Colonic mucosa (tissue), 4 donors: Measurements from ENCODE around the gene CA14. TPM values are rescaled to one million over a fixed set of nuclear protein-coding genes. Genes with fewer than 3 reads are reported as not detected.

Source experiments
- DNase-seq: peaks from one replicate; pipeline ENCODE4 v3.0.0-alpha.2; 2020
- H3K27ac ChIP-seq: fragments of 200-600 bp; one replicate; pipeline ENCODE4 v1.8.0; 2021
- H3K27me3 ChIP-seq: fragments of 200-600 bp; one replicate; pipeline ENCODE4 v1.8.0; 2021
- H3K36me3 ChIP-seq: fragments of 200-600 bp; one replicate; pipeline ENCODE4 v1.8.0; 2021
- H3K4me1 ChIP-seq: fragments of 200-600 bp; one replicate; pipeline ENCODE4 v1.8.0; 2021; ENCODE audit warnings: mild to moderate bottlenecking
- H3K4me3 ChIP-seq: fragments of 200-600 bp; one replicate; pipeline ENCODE4 v1.8.0; 2021
- H3K9ac ChIP-seq, 2 donors: one replicate each; pipeline ENCODE4 v1.7.0; 2013; ENCODE audit warnings: control low read depth in 2 of 2, low read depth in 2 of 2, low read length in 2 of 2
- H3K9me3 ChIP-seq: fragments of 200-600 bp; one replicate; pipeline ENCODE4 v1.8.0; 2021
- CTCF ChIP-seq: fragments of 200-600 bp; IDR thresholded peaks from one replicate; pipeline ENCODE4 v1.8.0; 2022; ENCODE audit warnings: antibody characterized with exemption, mild to moderate bottlenecking
- intact Hi-C: fragments of 100-400 bp; cut with DNase I; formaldehyde crosslinking; loops from one replicate; pipeline ENCODE4 v1.14.1; 2022
- total RNA-seq, 2 donors: library from RNA; stranded (reverse); fragmentation: NEBNext Ultra II Directional in 1 of 2; extraction: Animal tissue kit (Norgen Biotek cat#: 25700) in 1 of 2; gene quantifications; one replicate each; pipeline ENCODE4 v1.2.1, GENCODE V29; 2021
- donor health status: healthy.
- donor health status: DM: no; HTN: no; CAD: no.
- donor health status: DM: no; HTN: no; CAD: no.

CA14 gene
- total RNA-seq, 2 donors from 2014 or later, result 0.22 to 0.29 TPM

- no peak for DNase-seq
- Histone ChIP-seq H3K4me1 (peaks cover 7% of the 10 kb centered on the region), H3K27me3 (no peaks in the 10 kb centered on the region), H3K4me3 (peak overlapping the region; percentile 89), H3K36me3 (peaks cover 9% of the 10 kb centered on the region), H3K9me3 (no peaks in the 10 kb centered on the region), H3K27ac (peak overlapping the region; percentile 88), H3K9ac (peak overlapping the region; percentile 94 to 96)
- TF ChIP-seq CTCF, result no peak
- intact Hi-C loops, result no loop called here
These were observed 10.3 kb downstream of the CA14 start for GRCh38 chr1:150267896-150268295.

GRCh38 chr1:150268340-150268704, 10.7 kb downstream of the CA14 start:
- no peaks in the 10 kb centered on the region for H3K27me3 ChIP-seq
- DNase-seq, result peak; percentile 54
- H3K4me1 ChIP-seq, result peaks cover 7% of the 10 kb centered on the region
- peaks cover 9% of the 10 kb centered on the region for H3K36me3 ChIP-seq
- peak overlapping the region; percentile 89 for H3K4me3 ChIP-seq
- TF ChIP-seq CTCF, result no peak
- intact Hi-C loops, result no loop called here
- peak overlapping the region; percentile 88 for H3K27ac ChIP-seq
- peak overlapping the region; percentile 94 to 96 for H3K9ac ChIP-seq
- H3K9me3 ChIP-seq, result no peaks in the 10 kb centered on the region

GRCh38 chr1:150268705-150269403, 11.3 kb downstream of the CA14 start, which contains the start of gene APH1A:
Gene APH1A (minus strand): TSS chr1:150269016. CDS start chr1:150268810, 206 bp downstream.
- Histone ChIP-seq H3K4me1 (peaks cover 7% of the 10 kb centered on the region), H3K4me3 (peak within 1 kb of the TSS; percentile 89), H3K9ac (peak within 1 kb of the TSS; percentile 94 to 96), H3K9me3 (no peaks in the 10 kb centered on the region), H3K27me3 (no peaks in the 10 kb centered on the region), H3K36me3 (peaks cover 9% of the 10 kb centered on the region), H3K27ac (peak within 1 kb of the TSS; percentile 88)
- intact Hi-C loops, result no loop called here
- no peak for TF ChIP-seq CTCF
- peak; percentile 99 for DNase-seq

- Histone ChIP-seq H3K27ac (peak overlapping the region; percentile 88), H3K9ac (peak overlapping the region; percentile 46 to 94), H3K4me3 (peak overlapping the region; percentile 89), H3K36me3 (peaks cover 9% of the 10 kb centered on the region), H3K4me1 (peaks cover 7% of the 10 kb centered on the region), H3K27me3 (no peaks in the 10 kb centered on the region), H3K9me3 (no peaks in the 10 kb centered on the region)
- DNase-seq, result no peak
- TF ChIP-seq CTCF, result no peak
- intact Hi-C loops, result no loop called here
These were observed 11.9 kb downstream of the CA14 start for GRCh38 chr1:150269451-150269850.

- no peaks in the 10 kb centered on the region for H3K9me3 ChIP-seq
- H3K36me3 ChIP-seq, result peaks cover 2% of the 10 kb centered on the region
- no peak overlapping the region for H3K4me3 ChIP-seq
- H3K27me3 ChIP-seq, result no peaks in the 10 kb centered on the region
- no peak for DNase-seq
- TF ChIP-seq CTCF, result no peak
- intact Hi-C loops, result no loop called here
- no peak overlapping the region for H3K9ac ChIP-seq
- no peak overlapping the region for H3K27ac ChIP-seq
- H3K4me1 ChIP-seq, result peaks cover 7% of the 10 kb centered on the region
These were observed 13.9 kb downstream of the CA14 start for GRCh38 chr1:150271291-150271959.
